ENCODE data around the gene ST8SIA6.
A peak's percentile ranks its signal among the peaks of the same experiment; 100 is the strongest.
"Not testable (repeated sequence)": the region's sequence is repeated elsewhere in the genome, so short reads cannot be mapped to it uniquely, and the experiment has no call there.

The ST8SIA6 gene

GRCh38 chr10:17343118-17343517 is 111.3 kb downstream of the ST8SIA6 start:
- DNase-seq (ENCODE audit: low spot score) = no peak

- DNase-seq (ENCODE audit: low spot score) = no peak
Observed at GRCh38 chr10:17340144-17340829, 114.1 kb downstream of the ST8SIA6 start.

GRCh38 chr10:17335065-17335464 is 119.3 kb downstream of the ST8SIA6 start:
- DNase-seq (ENCODE audit: low spot score) = no peak

GRCh38 chr10:17330501-17330900 is 123.9 kb downstream of the ST8SIA6 start:
- no peak for DNase-seq (ENCODE audit: low spot score)

GRCh38 chr10:17326377-17326776 is 128.0 kb downstream of the ST8SIA6 start:
- no peak for DNase-seq (ENCODE audit: low spot score)

- DNase-seq (ENCODE audit: low spot score) = not testable (repeated sequence)
Observed at GRCh38 chr10:17321957-17322356, 132.4 kb downstream of the ST8SIA6 start.

GRCh38 chr10:17316488-17317170 is 137.8 kb downstream of the ST8SIA6 start:
- DNase-seq (ENCODE audit: low spot score) = no peak

GRCh38 chr10:17309435-17309834 is 145.0 kb downstream of the ST8SIA6 start:
- DNase-seq (ENCODE audit: low spot score) = no peak

- DNase-seq (ENCODE audit: low spot score) = no peak
Observed at GRCh38 chr10:17307123-17307522, 147.3 kb downstream of the ST8SIA6 start.

GRCh38 chr10:17292375-17292774 is 162.0 kb downstream of the ST8SIA6 start:
- no peak for DNase-seq (ENCODE audit: low spot score)

- DNase-seq (ENCODE audit: low spot score) = peak; percentile 17
Observed at GRCh38 chr10:17290226-17290625, 164.2 kb downstream of the ST8SIA6 start.

- no peak for DNase-seq (ENCODE audit: low spot score)
Observed at GRCh38 chr10:17289763-17290162, 164.6 kb downstream of the ST8SIA6 start.

GRCh38 chr10:17286562-17287550 is 167.5 kb downstream of the ST8SIA6 start:
- DNase-seq (ENCODE audit: low spot score) = no peak

GRCh38 chr10:17282311-17282710 is 172.1 kb downstream of the ST8SIA6 start:
- DNase-seq (ENCODE audit: low spot score) = no peak

- no peak for DNase-seq (ENCODE audit: low spot score)
Observed at GRCh38 chr10:17278607-17279240, 175.7 kb downstream of the ST8SIA6 start.

- no peak for DNase-seq (ENCODE audit: low spot score)
Observed at GRCh38 chr10:17276756-17277424, 177.5 kb downstream of the ST8SIA6 start.

GRCh38 chr10:17273403-17273802 is 181.0 kb downstream of the ST8SIA6 start:
- no peak for DNase-seq (ENCODE audit: low spot score)

- DNase-seq (ENCODE audit: low spot score) = no peak
Observed at GRCh38 chr10:17272648-17273047, 181.7 kb downstream of the ST8SIA6 start.
